Stimulated activated CD4-positive, alpha-beta T cell treated with anti-CD3 and anti-CD28 coated beads, Interleukin-15, amount 100 ng/mL, for 48 hours (primary cell): ENCODE measurements around the gene WNK1.
"Not testable (repeated sequence)": the region's sequence is repeated elsewhere in the genome, so short reads cannot be mapped to it uniquely, and the experiment has no call there.

ENCODE experiments used
- DNase-seq, 2 donors: peaks; one replicate each; pipeline ENCODE4 v3.0.0-alpha.2; 2020; ENCODE audit warnings: low read depth in 2 of 2

Gene WNK1

GRCh38 chr12:779745-780734, 27.7 kb downstream of the WNK1 start:
- DNase-seq = no peak

- no peak for DNase-seq
Measured at GRCh38 chr12:780750-781379, 28.5 kb downstream of the WNK1 start.

GRCh38 chr12:785706-786105, 33.3 kb downstream of the WNK1 start:
- DNase-seq = no peak

- no peak for DNase-seq
Measured at GRCh38 chr12:788288-788687, 35.9 kb downstream of the WNK1 start.

GRCh38 chr12:788762-789161, 36.4 kb downstream of the WNK1 start:
- DNase-seq = not testable (repeated sequence)

- DNase-seq = no peak
Measured at GRCh38 chr12:789852-790563, 37.6 kb downstream of the WNK1 start.

GRCh38 chr12:790608-791007, 38.2 kb downstream of the WNK1 start:
- DNase-seq = no peak

GRCh38 chr12:793037-793436, 40.7 kb downstream of the WNK1 start:
- no peak for DNase-seq

GRCh38 chr12:793711-794110, 41.3 kb downstream of the WNK1 start:
- no peak for DNase-seq

GRCh38 chr12:795305-795704, 42.9 kb downstream of the WNK1 start:
- peak; percentile 59 to 78 for DNase-seq

GRCh38 chr12:800401-800800, 48.0 kb downstream of the WNK1 start:
- DNase-seq = no peak

GRCh38 chr12:802242-803120, 50.1 kb downstream of the WNK1 start:
- DNase-seq = no peak

GRCh38 chr12:805022-805632, 52.7 kb downstream of the WNK1 start:
- no peak for DNase-seq

GRCh38 chr12:806200-806791, 53.9 kb downstream of the WNK1 start:
- no peak for DNase-seq

- DNase-seq = no peak
Measured at GRCh38 chr12:807041-807735, 54.8 kb downstream of the WNK1 start.

GRCh38 chr12:810116-810515, 57.7 kb downstream of the WNK1 start:
- DNase-seq = no peak

GRCh38 chr12:810671-811415, 58.5 kb downstream of the WNK1 start:
- peak; percentile 30 to 45 for DNase-seq

GRCh38 chr12:812950-813349, 60.6 kb downstream of the WNK1 start:
- no peak for DNase-seq

- not testable (repeated sequence) for DNase-seq
Measured at GRCh38 chr12:817456-817855, 65.1 kb downstream of the WNK1 start.
